OCI-LY3 (cell line): ENCODE data around the gene PTPRN2.

Source experiments
- H2AFZ ChIP-seq: fragments of 200-600, 300-600 bp; shearing (Covaris generic); 2 replicates; pipeline ENCODE4 v1.6.0; 2014; ENCODE audit warnings: antibody characterized with exemption, low read depth, low read length
- H3K27ac ChIP-seq: fragments of 200-600, 300-600 bp; sonication (generic); 2 replicates; pipeline ENCODE4 v1.5.1; 2014; ENCODE audit warnings: mild to moderate bottlenecking, low read length, moderate library complexity, mixed read lengths
- H3K27me3 ChIP-seq: fragments of 200-600, 300-600 bp; sonication (generic); 2 replicates; pipeline ENCODE4 v1.6.1; 2014; ENCODE audit warnings: low read depth, low read length, mixed read lengths
- H3K36me3 ChIP-seq: fragments of 200-600, 300-600 bp; sonication (generic); replicated peaks from 2 replicates; pipeline ENCODE3; 2014; ENCODE audit warnings: low read depth, low read length, mixed read lengths
- H3K4me1 ChIP-seq: fragments of 300-600, 200-600 bp; sonication (generic); 2 replicates; pipeline ENCODE4 v1.6.1; 2014; ENCODE audit warnings: low read length, mixed read lengths
- H3K4me2 ChIP-seq: fragments of 200-600, 300-600 bp; sonication (generic); 2 replicates; pipeline ENCODE4 v1.6.1; 2014; ENCODE audit warnings: low read length, mixed read lengths
- H3K4me3 ChIP-seq: fragments of 300-600, 200-600 bp; sonication (generic); 2 replicates; pipeline ENCODE4 v1.5.1; 2014; ENCODE audit warnings: antibody characterized with exemption, mild to moderate bottlenecking, low read length, moderate library complexity
- H3K79me2 ChIP-seq: fragments of 300-600, 200-600 bp; shearing (Covaris generic); 2 replicates; pipeline ENCODE4 v1.6.1; 2014; ENCODE audit warnings: mild to moderate bottlenecking, low read length, mixed read lengths
- H3K9ac ChIP-seq: fragments of 300-600, 200-600 bp; shearing (Covaris generic); 2 replicates; pipeline ENCODE4 v1.6.0; 2014; ENCODE audit warnings: mild to moderate bottlenecking, low read length, moderate library complexity
- H3K9me3 ChIP-seq: fragments of 200-600, 300-600 bp; shearing (Covaris generic); 2 replicates; pipeline ENCODE4 v1.6.1; 2014; ENCODE audit warnings: low read length, mixed read lengths; ENCODE audit not compliant: insufficient read depth
- H4K20me1 ChIP-seq: fragments of 200-600, 300-600 bp; sonication (generic); 2 replicates; pipeline ENCODE4 v1.6.1; 2016; ENCODE audit warnings: low read length, mixed read lengths; ENCODE audit not compliant: insufficient read depth
- CTCF ChIP-seq: fragments of 200-600, 300-600 bp; sonication (generic); IDR thresholded peaks from 2 replicates; pipeline ENCODE4 v1.5.1; 2014; ENCODE audit warnings: antibody characterized with exemption, low read length, low read depth
- EZH2phosphoT487 ChIP-seq: fragments of 200-600 bp; shearing (Covaris generic); IDR thresholded peaks from 2 replicates; pipeline ENCODE4 v1.6.1; 2018; ENCODE audit warnings: antibody characterized with exemption, mixed run types, low read depth

The PTPRN2 gene

GRCh38 chr7:157870644-157871290 lies 716.9 kb downstream of the PTPRN2 start:
- Histone ChIP-seq H3K9me3 (no peaks in the 10 kb centered on the region), H3K4me1 (no peaks in the 10 kb centered on the region), H3K27ac (no peak overlapping the region), H4K20me1 (no peaks in the 10 kb centered on the region), H3K79me2 (no peaks in the 10 kb centered on the region), H3K36me3 (no peaks in the 10 kb centered on the region), H3K9ac (no peak overlapping the region), H3K27me3 (no peaks in the 10 kb centered on the region), H3K4me2 (no peak overlapping the region), H2AFZ (no peak overlapping the region), H3K4me3 (no peak overlapping the region)
- TF ChIP-seq CTCF = no peak
- TF ChIP-seq EZH2phosphoT487 = no peak

- no peaks in the 10 kb centered on the region for H3K9me3 ChIP-seq
- no peaks in the 10 kb centered on the region for H3K27me3 ChIP-seq
- TF ChIP-seq EZH2phosphoT487 = no peak
- no peak for TF ChIP-seq CTCF
Observed at GRCh38 chr7:157869793-157870192, 717.8 kb downstream of the PTPRN2 start.

GRCh38 chr7:157867685-157868305 lies 719.8 kb downstream of the PTPRN2 start:
- Histone ChIP-seq H3K27me3 (no peaks in the 10 kb centered on the region), H3K27ac (no peak overlapping the region), H4K20me1 (no peaks in the 10 kb centered on the region), H3K4me2 (no peak overlapping the region), H3K4me1 (no peaks in the 10 kb centered on the region), H2AFZ (no peak overlapping the region), H3K79me2 (no peaks in the 10 kb centered on the region), H3K36me3 (no peaks in the 10 kb centered on the region), H3K9me3 (no peaks in the 10 kb centered on the region), H3K4me3 (no peak overlapping the region), H3K9ac (no peak overlapping the region)
- TF ChIP-seq CTCF = no peak
- TF ChIP-seq EZH2phosphoT487 = no peak

More at GRCh38 chr7:157869793-157870192, 717.8 kb downstream of the PTPRN2 start:
- no peaks in the 10 kb centered on the region for H4K20me1 ChIP-seq
- H2AFZ ChIP-seq = no peak overlapping the region
- no peak overlapping the region for H3K4me3 ChIP-seq
- no peak overlapping the region for H3K9ac ChIP-seq
- H3K27ac ChIP-seq = no peak overlapping the region
- H3K4me2 ChIP-seq = no peak overlapping the region
- no peaks in the 10 kb centered on the region for H3K79me2 ChIP-seq
- H3K4me1 ChIP-seq = no peaks in the 10 kb centered on the region
- H3K36me3 ChIP-seq = no peaks in the 10 kb centered on the region

- Histone ChIP-seq H3K4me1 (no peaks in the 10 kb centered on the region), H3K79me2 (no peaks in the 10 kb centered on the region), H3K27ac (no peak overlapping the region), H3K36me3 (no peaks in the 10 kb centered on the region), H2AFZ (no peak overlapping the region), H3K4me3 (no peak overlapping the region), H3K4me2 (no peak overlapping the region), H3K27me3 (no peaks in the 10 kb centered on the region), H4K20me1 (no peaks in the 10 kb centered on the region), H3K9me3 (no peaks in the 10 kb centered on the region), H3K9ac (no peak overlapping the region)
- TF ChIP-seq CTCF = no peak
- TF ChIP-seq EZH2phosphoT487 = no peak
Observed at GRCh38 chr7:157866336-157866924, 721.2 kb downstream of the PTPRN2 start.
